ENCODE data around the gene CYP21A2.

Gene CYP21A2

GRCh38 chr6:32087574-32088486 is 49.6 kb downstream of the CYP21A2 start:
- Mint-ChIP-seq H3K27ac (no peak overlapping the region), H3K4me3 (no peak overlapping the region), H3K4me1 (ENCODE audit: low read depth) (peaks cover 14% of the 10 kb centered on the region), H3K9me3 (no peaks in the 10 kb centered on the region), H3K36me3 (ENCODE audit: low read depth) (no peaks in the 10 kb centered on the region), H3K27me3 (peaks cover 96% of the 10 kb centered on the region)
- intact Hi-C loops (cut with micrococcal nuclease), result no loop called here

- intact Hi-C loops (cut with micrococcal nuclease), result no loop called here
- H3K4me1 Mint-ChIP-seq (ENCODE audit: low read depth), result peaks cover 14% of the 10 kb centered on the region
- no peak overlapping the region for H3K27ac Mint-ChIP-seq
- H3K4me3 Mint-ChIP-seq, result no peak overlapping the region
- peaks cover 93% of the 10 kb centered on the region for H3K27me3 Mint-ChIP-seq
- no peaks in the 10 kb centered on the region for H3K36me3 Mint-ChIP-seq (ENCODE audit: low read depth)
- no peaks in the 10 kb centered on the region for H3K9me3 Mint-ChIP-seq
These were observed 50.4 kb downstream of the CYP21A2 start for GRCh38 chr6:32088487-32089049.

- H3K36me3 Mint-ChIP-seq (ENCODE audit: low read depth), result no peaks in the 10 kb centered on the region
- no peak overlapping the region for H3K4me3 Mint-ChIP-seq
- intact Hi-C loops (cut with micrococcal nuclease), result no loop called here
- H3K27ac Mint-ChIP-seq, result no peak overlapping the region
- H3K4me1 Mint-ChIP-seq (ENCODE audit: low read depth), result peaks cover 14% of the 10 kb centered on the region
- H3K27me3 Mint-ChIP-seq, result peaks cover 89% of the 10 kb centered on the region
- H3K9me3 Mint-ChIP-seq, result no peaks in the 10 kb centered on the region
These were observed 51.0 kb downstream of the CYP21A2 start for GRCh38 chr6:32089082-32089828.

Data from dendritic cell treated with granulocyte-macrophage colony-stimulating factor and Interleukin-4, amounts not matched to agents 40 ng/mL and 50 ng/mL, for 4 days (primary cell).